Measurements from ENCODE around the gene SH3TC2.

The SH3TC2 gene

DNA sequence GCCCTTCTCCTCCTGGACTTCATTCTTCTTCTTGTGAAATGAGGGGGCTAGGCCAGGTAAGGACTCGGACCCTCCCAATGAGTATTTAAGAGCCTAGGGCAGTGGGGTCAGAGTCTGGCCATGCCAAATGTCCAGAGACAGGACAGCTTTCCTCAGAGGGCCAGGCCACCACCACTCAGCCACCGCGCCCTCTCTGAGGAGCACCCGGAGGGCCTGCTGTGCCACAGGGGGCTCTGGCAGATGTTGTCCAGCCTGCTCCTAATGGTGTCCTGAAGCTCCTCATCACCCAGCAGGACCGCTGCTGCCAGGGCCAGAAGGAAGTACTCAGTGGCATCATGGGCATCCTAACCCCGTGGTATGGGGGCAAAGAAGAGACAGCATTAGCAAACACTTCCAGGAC is 58.3 kb downstream of the SH3TC2 start:
- no peaks in the 10 kb centered on the region for H3K36me3 ChIP-seq (ENCODE audit: control insufficient read depth in 2 of 2, insufficient read depth in 1 of 2, low read length in 2 of 2)
- TF ChIP-seq, protein P1, sequence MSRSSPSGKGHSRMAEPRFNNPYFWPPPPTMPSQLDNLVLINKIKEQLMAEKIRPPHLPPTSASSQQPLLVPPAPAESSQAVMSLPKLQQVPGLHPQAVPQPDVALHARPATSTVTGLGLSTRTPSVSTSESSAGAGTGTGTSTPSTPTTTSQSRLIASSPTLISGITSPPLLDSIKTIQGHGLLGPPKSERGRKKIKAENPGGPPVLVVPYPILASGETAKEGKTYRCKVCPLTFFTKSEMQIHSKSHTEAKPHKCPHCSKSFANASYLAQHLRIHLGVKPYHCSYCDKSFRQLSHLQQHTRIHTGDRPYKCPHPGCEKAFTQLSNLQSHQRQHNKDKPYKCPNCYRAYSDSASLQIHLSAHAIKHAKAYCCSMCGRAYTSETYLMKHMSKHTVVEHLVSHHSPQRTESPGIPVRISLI (tag by site-specific recombination; IDR thresholded peaks at IDR 0.05) = no peak
- TF ChIP-seq ZNF121 (tag by site-specific recombination; IDR thresholded peaks at IDR 0.05) (no peak), ZNF24 (tag by site-specific recombination; IDR thresholded peaks at IDR 0.05) (no peak), ZNF843 (tag by site-specific recombination; IDR thresholded peaks at IDR 0.05) (no peak), ZNF561 (tag by site-specific recombination; IDR thresholded peaks at IDR 0.05; ENCODE audit: borderline replicate concordance) (no peak), ZXDB (tag by site-specific recombination; IDR thresholded peaks at IDR 0.05) (no peak), ZNF501 (tag by site-specific recombination; IDR thresholded peaks at IDR 0.05) (no peak), ZNF132 (tag by site-specific recombination; IDR thresholded peaks at IDR 0.05; ENCODE audit: borderline replicate concordance) (no peak)
- H3K27ac ChIP-seq (ENCODE audit: extremely low read depth, low read depth, low read length) = no peak overlapping the region
- ChIA-PET CTCF (interaction anchor here (1.6 to 5.7 kb wide), 4 partner anchors 31 to 271 kb away, joined by 4 to 42 read pairs (median 8); no protein-coding TSS in a partner anchor), POLR2A (interaction anchor here (1.4 kb wide), 1 partner anchor 31 kb away, joined by 3 read pairs; no protein-coding TSS in a partner anchor)
- no peaks in the 10 kb centered on the region for H3K4me1 ChIP-seq (ENCODE audit: control insufficient read depth, insufficient read depth, low read length)
- H3K4me3 ChIP-seq (ENCODE audit: low read depth, low read length) = no peak overlapping the region
- no peaks in the 10 kb centered on the region for H3K9me3 ChIP-seq (ENCODE audit: control insufficient read depth, insufficient read depth, low read depth, low read length)

DNA sequence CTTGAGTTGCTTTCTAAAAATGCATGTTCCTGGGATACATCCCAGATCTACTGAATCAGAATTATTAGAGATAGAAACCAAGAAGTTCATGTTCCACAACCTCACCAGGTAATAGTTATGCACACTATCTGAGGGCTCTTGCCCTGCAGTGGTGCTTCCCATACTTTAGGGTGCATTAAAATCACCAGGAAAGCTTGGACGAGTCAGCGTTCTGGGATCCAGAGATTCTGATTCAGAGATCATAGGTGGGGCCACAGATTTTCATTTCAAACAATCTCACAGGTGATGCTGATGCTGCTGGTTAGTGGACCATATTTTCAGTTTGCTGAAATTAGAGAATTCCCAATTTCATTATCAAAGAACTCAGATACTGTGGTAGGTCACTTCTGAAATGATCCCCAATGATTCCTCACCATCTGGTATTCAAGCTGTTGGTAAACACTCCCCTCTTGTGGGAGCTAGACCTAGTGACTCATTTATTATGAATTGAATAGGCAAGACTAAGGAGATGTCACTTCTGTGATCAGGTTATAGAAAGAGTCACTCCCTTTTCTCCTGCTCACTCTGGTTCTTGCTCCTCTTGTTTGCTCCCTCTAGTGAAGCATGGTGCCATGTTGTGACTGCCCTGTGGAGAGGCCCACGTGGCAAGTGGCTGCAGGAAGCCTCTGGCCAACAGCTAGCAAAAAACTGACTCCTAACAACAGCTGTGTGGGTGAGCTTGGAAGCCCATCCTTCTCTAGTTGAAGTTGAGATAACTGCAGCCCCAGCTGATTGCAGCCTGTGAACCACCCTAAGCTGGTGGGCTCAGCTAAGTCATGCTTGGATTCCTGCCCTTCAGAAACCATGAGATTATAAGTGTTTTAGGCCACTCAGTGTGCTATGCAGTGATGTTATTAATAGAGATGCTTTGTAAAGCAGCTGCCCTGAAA is 59.8 kb downstream of the SH3TC2 start:
- CTCF ChIA-PET = interaction anchor here (0.6 to 5.7 kb wide), 18 partner anchors 9 to 272 kb away, joined by 3 to 42 read pairs (median 6); no protein-coding TSS in a partner anchor
- H3K36me3 ChIP-seq (ENCODE audit: control insufficient read depth in 2 of 2, insufficient read depth in 1 of 2, low read length in 2 of 2) = no peaks in the 10 kb centered on the region
- H3K4me1 ChIP-seq (ENCODE audit: control insufficient read depth, insufficient read depth, low read length) = no peaks in the 10 kb centered on the region
- H3K27ac ChIP-seq (ENCODE audit: extremely low read depth, low read depth, low read length) = no peak overlapping the region
- TF ChIP-seq MYNN (tag by site-specific recombination; IDR thresholded peaks at IDR 0.05; ENCODE audit: borderline replicate concordance) = no peak
- no peak overlapping the region for H3K4me3 ChIP-seq (ENCODE audit: low read depth, low read length)
- POLR2A ChIA-PET = interaction anchor here (0.7 kb wide), 1 partner anchor 264 kb away, joined by 7 read pairs; no protein-coding TSS in a partner anchor
- H3K9me3 ChIP-seq (ENCODE audit: control insufficient read depth, insufficient read depth, low read depth, low read length) = no peaks in the 10 kb centered on the region

DNA sequence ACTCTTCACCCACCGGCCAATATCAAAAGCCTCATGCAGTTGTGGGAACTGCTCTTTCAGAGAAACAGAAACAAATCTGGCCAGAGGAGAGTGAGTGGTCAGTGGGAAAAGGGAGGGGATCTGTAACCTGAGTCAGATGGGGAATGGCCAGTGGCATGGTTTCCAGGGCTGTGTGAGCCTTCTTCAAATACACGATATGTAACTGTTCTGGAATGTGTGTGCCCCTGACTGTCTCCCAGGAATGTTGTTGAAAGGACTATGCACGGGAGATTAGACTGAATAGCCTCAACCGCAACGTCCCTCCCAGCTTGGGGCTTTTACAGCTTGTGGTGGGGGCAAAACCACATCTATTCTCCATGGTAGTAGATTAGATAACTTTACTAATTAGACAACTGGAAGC is 60.8 kb downstream of the SH3TC2 start:
- H3K36me3 ChIP-seq (ENCODE audit: control insufficient read depth in 2 of 2, insufficient read depth in 1 of 2, low read length in 2 of 2) = no peaks in the 10 kb centered on the region
- CTCF ChIA-PET = interaction anchor here (0.6 to 5.7 kb wide), 20 partner anchors 10 to 519 kb away, joined by 3 to 42 read pairs (median 4); no protein-coding TSS in a partner anchor
- POLR2A ChIA-PET = interaction anchor here (0.9 kb wide), 1 partner anchor 34 kb away, joined by 3 read pairs; no protein-coding TSS in a partner anchor
- H3K9me3 ChIP-seq (ENCODE audit: control insufficient read depth, insufficient read depth, low read depth, low read length) = no peaks in the 10 kb centered on the region
- no peaks in the 10 kb centered on the region for H3K4me1 ChIP-seq (ENCODE audit: control insufficient read depth, insufficient read depth, low read length)
- H3K4me3 ChIP-seq (ENCODE audit: low read depth, low read length) = no peak overlapping the region
- no peak overlapping the region for H3K27ac ChIP-seq (ENCODE audit: extremely low read depth, low read depth, low read length)
- TF ChIP-seq ZNF544 (tag by site-specific recombination; IDR thresholded peaks at IDR 0.05) (no peak), OSR2 (tag by site-specific recombination; IDR thresholded peaks at IDR 0.05) (peak; percentile 36; the same call in 1 of the 2 replicates), BCL11A (tag by site-specific recombination; IDR thresholded peaks at IDR 0.05; ENCODE audit: low read depth) (no peak), FEZF1 (tag by site-specific recombination; IDR thresholded peaks at IDR 0.05) (peak; percentile 71), ZXDB (tag by site-specific recombination; IDR thresholded peaks at IDR 0.05) (peak; percentile 72), ZNF366 (tag by site-specific recombination; conservative IDR thresholded peaks at IDR 0.05) (peak; percentile 38; the same call in 1 of the 2 replicates), ZNF341 (tag by site-specific recombination; IDR thresholded peaks at IDR 0.05; ENCODE audit: low read depth) (0 out of 2 replicates have a peak, but pooled peaks have one; percentile 25), WT1 (tag by site-specific recombination; IDR thresholded peaks at IDR 0.05) (peak; percentile 68), ZNF394 (tag by site-specific recombination; IDR thresholded peaks at IDR 0.05; ENCODE audit: borderline replicate concordance) (peak; percentile 67), ZNF600 (tag by site-specific recombination; IDR thresholded peaks at IDR 0.05) (peak; percentile 53), ZSCAN23 (tag by site-specific recombination; IDR thresholded peaks at IDR 0.05) (no peak), YY2 (tag by site-specific recombination; IDR thresholded peaks at IDR 0.05) (no peak)
- TF ChIP-seq, protein P2, sequence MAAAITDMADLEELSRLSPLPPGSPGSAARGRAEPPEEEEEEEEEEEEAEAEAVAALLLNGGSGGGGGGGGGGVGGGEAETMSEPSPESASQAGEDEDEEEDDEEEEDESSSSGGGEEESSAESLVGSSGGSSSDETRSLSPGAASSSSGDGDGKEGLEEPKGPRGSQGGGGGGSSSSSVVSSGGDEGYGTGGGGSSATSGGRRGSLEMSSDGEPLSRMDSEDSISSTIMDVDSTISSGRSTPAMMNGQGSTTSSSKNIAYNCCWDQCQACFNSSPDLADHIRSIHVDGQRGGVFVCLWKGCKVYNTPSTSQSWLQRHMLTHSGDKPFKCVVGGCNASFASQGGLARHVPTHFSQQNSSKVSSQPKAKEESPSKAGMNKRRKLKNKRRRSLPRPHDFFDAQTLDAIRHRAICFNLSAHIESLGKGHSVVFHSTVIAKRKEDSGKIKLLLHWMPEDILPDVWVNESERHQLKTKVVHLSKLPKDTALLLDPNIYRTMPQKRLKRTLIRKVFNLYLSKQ (tag by site-specific recombination; IDR thresholded peaks at IDR 0.05; ENCODE audit: borderline replicate concordance) = no peak
- TF ChIP-seq, protein P3, sequence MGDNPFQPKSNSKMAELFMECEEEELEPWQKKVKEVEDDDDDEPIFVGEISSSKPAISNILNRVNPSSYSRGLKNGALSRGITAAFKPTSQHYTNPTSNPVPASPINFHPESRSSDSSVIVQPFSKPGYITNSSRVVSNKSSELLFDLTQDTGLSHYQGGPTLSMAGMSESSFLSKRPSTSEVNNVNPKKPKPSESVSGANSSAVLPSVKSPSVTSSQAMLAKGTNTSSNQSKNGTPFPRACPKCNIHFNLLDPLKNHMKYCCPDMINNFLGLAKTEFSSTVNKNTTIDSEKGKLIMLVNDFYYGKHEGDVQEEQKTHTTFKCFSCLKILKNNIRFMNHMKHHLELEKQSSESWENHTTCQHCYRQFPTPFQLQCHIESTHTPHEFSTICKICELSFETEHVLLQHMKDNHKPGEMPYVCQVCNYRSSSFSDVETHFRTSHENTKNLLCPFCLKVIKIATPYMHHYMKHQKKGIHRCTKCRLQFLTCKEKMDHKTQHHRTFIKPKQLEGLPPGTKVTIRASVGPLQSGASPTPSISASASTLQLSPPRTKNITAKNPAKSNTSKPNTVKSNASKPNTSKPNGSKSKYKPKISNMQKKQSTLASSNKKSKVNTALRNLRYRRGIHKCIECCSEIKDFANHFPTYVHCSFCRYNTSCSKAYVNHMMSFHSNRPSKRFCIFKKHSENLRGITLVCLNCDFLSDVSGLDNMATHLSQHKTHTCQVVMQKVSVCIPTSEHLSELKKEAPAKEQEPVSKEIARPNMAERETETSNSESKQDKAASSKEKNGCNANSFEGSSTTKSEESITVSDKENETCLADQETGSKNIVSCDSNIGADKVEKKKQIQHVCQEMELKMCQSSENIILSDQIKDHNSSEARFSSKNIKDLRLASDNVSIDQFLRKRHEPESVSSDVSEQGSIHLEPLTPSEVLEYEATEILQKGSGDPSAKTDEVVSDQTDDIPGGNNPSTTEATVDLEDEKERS (tag by site-specific recombination; IDR thresholded peaks at IDR 0.05) = no peak
- TF ChIP-seq, protein P4, sequence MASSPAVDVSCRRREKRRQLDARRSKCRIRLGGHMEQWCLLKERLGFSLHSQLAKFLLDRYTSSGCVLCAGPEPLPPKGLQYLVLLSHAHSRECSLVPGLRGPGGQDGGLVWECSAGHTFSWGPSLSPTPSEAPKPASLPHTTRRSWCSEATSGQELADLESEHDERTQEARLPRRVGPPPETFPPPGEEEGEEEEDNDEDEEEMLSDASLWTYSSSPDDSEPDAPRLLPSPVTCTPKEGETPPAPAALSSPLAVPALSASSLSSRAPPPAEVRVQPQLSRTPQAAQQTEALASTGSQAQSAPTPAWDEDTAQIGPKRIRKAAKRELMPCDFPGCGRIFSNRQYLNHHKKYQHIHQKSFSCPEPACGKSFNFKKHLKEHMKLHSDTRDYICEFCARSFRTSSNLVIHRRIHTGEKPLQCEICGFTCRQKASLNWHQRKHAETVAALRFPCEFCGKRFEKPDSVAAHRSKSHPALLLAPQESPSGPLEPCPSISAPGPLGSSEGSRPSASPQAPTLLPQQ (tag by site-specific recombination; IDR thresholded peaks at IDR 0.05) = 0 out of 2 replicates have a peak, but pooled peaks have one; percentile 25

Data from HEK293 (cell line).